GM23338 (cell line): ENCODE measurements around the gene PCSK5. TPM values are rescaled to one million over a fixed set of nuclear protein-coding genes. Genes with fewer than 3 reads are reported as not detected.

Experiments
- ATAC-seq: fragments of 200-7000 bp; cut with Tn5 transposase; 3 replicates; pipeline ENCODE4 v1.9.1; 2020
- DNase-seq: peaks from one replicate; pipeline ENCODE4 v3.0.0-alpha.2; 2015; ENCODE audit warnings: low spot score
- H2AFZ ChIP-seq: fragments of 200-600 bp; sonication (generic); 2 replicates; pipeline ENCODE4 v1.8.0; 2016; ENCODE audit warnings: antibody characterized with exemption, mild to moderate bottlenecking, moderate library complexity
- H3F3A ChIP-seq: fragments of 200-600 bp; sonication (generic); replicated peaks from 2 replicates; pipeline ENCODE4 v1.8.0; 2017; ENCODE audit warnings: antibody characterized with exemption, mixed run types, low read depth
- H3K27ac ChIP-seq: fragments of 200-600 bp; sonication (generic); 2 replicates; pipeline ENCODE4 v1.6.1; 2016; ENCODE audit warnings: low read depth
- H3K27me3 ChIP-seq: fragments of 200-600 bp; sonication (generic); 2 replicates; pipeline ENCODE4 v1.8.0; 2016; ENCODE audit warnings: mild to moderate bottlenecking, mixed run types, moderate library complexity; ENCODE audit not compliant: insufficient read depth
- H3K36me3 ChIP-seq: fragments of 200-600 bp; sonication (generic); 2 replicates; pipeline ENCODE4 v1.8.0; 2016; ENCODE audit warnings: mild to moderate bottlenecking; ENCODE audit not compliant: insufficient read depth
- H3K4me1 ChIP-seq: fragments of 200-600 bp; sonication (generic); 2 replicates; pipeline ENCODE4 v1.8.0; 2016; ENCODE audit warnings: mild to moderate bottlenecking, moderate library complexity; ENCODE audit not compliant: insufficient read depth
- H3K4me2 ChIP-seq: fragments of 200-600 bp; sonication (generic); 2 replicates; pipeline ENCODE4 v1.7.1; 2017; ENCODE audit warnings: mixed run types
- H3K4me3 ChIP-seq: fragments of 200-600 bp; sonication (generic); 2 replicates; pipeline ENCODE4 v1.6.1; 2016; ENCODE audit warnings: mixed run types
- H3K79me2 ChIP-seq: fragments of 200-600 bp; sonication (generic); replicated peaks from 2 replicates; pipeline ENCODE4 v1.8.0; 2017; ENCODE audit warnings: mild to moderate bottlenecking; ENCODE audit not compliant: insufficient read depth
- H3K9me2 ChIP-seq: fragments of 200-600 bp; sonication (generic); 2 replicates; pipeline ENCODE4 v1.8.0; 2017; ENCODE audit not compliant: insufficient read depth
- H4K20me1 ChIP-seq: fragments of 200-600 bp; sonication (generic); replicated peaks from 2 replicates; pipeline ENCODE4 v1.8.0; 2017; ENCODE audit warnings: mild to moderate bottlenecking; ENCODE audit not compliant: insufficient read depth
- H3K27ac Mint-ChIP-seq: 2 replicates; pipeline ENCODE4 v1.8.0; 2020; ENCODE audit warnings: inconsistent platforms, mild to moderate bottlenecking, moderate library complexity, mixed read lengths
- H3K27me3 Mint-ChIP-seq: 3 replicates; pipeline ENCODE4 v1.8.0; 2022; ENCODE audit warnings: low read depth, mild to moderate bottlenecking, moderate library complexity, mixed read lengths, inconsistent platforms; ENCODE audit not compliant: insufficient read depth, poor library complexity
- H3K36me3 Mint-ChIP-seq: 3 replicates; pipeline ENCODE4 v1.8.0; 2021; ENCODE audit warnings: low read depth, mild to moderate bottlenecking, inconsistent platforms, moderate library complexity, mixed read lengths
- H3K4me1 Mint-ChIP-seq: 3 replicates; pipeline ENCODE4 v1.8.0; 2020; ENCODE audit warnings: mild to moderate bottlenecking, inconsistent platforms, mixed read lengths
- H3K4me3 Mint-ChIP-seq: 3 replicates; pipeline ENCODE4 v1.8.0; 2021; ENCODE audit warnings: moderate library complexity, mild to moderate bottlenecking, inconsistent platforms, mixed read lengths
- H3K9me3 Mint-ChIP-seq: 3 replicates; pipeline ENCODE4 v1.8.0; 2020; ENCODE audit warnings: moderate library complexity, mild to moderate bottlenecking, inconsistent platforms, mixed read lengths
- CREB1 ChIP-seq: fragments of 250-450 bp; sonication (Bioruptor Pico); IDR thresholded peaks from 2 replicates; pipeline ENCODE4 v1.5.0; 2020; ENCODE audit warnings: low read depth, mild to moderate bottlenecking, moderate library complexity
- CTCF ChIP-seq, 2 experiments: fragments of 200-600 bp in 1 of 2; sonication (generic) in 1 of 2; conservative IDR thresholded peaks; 2 replicates each; pipeline versions ENCODE4 v1.5.1 to v1.6.1; 2016 to 2017; ENCODE audit warnings: antibody characterized with exemption in 2 of 2, low read depth in 2 of 2, mild to moderate bottlenecking in 2 of 2, moderate library complexity in 1 of 2
- EZH2 ChIP-seq: fragments of 200-600 bp; sonication (generic); IDR thresholded peaks from one replicate; pipeline ENCODE4 v1.8.0; 2017; ENCODE audit warnings: antibody characterized with exemption, mild to moderate bottlenecking, low read depth; ENCODE audit not compliant: unreplicated experiment
- EZH2phosphoT487 ChIP-seq: fragments of 200-600 bp; sonication (generic); IDR thresholded peaks from one replicate; pipeline ENCODE4 v1.8.1; 2018; ENCODE audit warnings: antibody characterized with exemption; ENCODE audit not compliant: unreplicated experiment
- JUNB ChIP-seq: IDR thresholded peaks from one replicate; pipeline ENCODE4 v1.6.1; 2016; ENCODE audit warnings: antibody characterized with exemption; ENCODE audit not compliant: unreplicated experiment
- NANOG ChIP-seq: IDR thresholded peaks from 2 replicates; pipeline ENCODE4 v1.6.1; 2016; ENCODE audit warnings: antibody characterized with exemption, borderline replicate concordance
- POLR2AphosphoS5 ChIP-seq: IDR thresholded peaks from 2 replicates; pipeline ENCODE4 v1.6.1; 2016; ENCODE audit warnings: antibody characterized with exemption, low read depth
- ZNF331 ChIP-seq: fragments of 250-450 bp; sonication (Bioruptor Pico); IDR thresholded peaks from 2 replicates; pipeline ENCODE4 v1.5.0; 2020; ENCODE audit warnings: low read depth, mild to moderate bottlenecking, moderate library complexity
- polyA plus RNA-seq: library from polyadenylated mRNA; unstranded; fragments of >200 nt; fragmentation: Nextera tagmentation; extraction: Ambion mirVana; gene quantifications from 2 replicates; pipeline ENCODE4 v1.2.1, GENCODE V29; 2016
- total RNA-seq: library from RNA; depleted of rRNA; stranded (reverse); fragments of >200 nt; shearing (Covaris generic); gene quantifications from 2 replicates; pipeline ENCODE4 v1.2.3, GENCODE V29; 2014
- TF ChIP-seq, protein P1 (sequence below): IDR thresholded peaks from one replicate; pipeline ENCODE4 v1.6.1; 2018; ENCODE audit warnings: antibody characterized with exemption; ENCODE audit not compliant: unreplicated experiment

Gene PCSK5
- total and polyA plus RNA-seq, 2 experiments from 2014 or later, result 12.3 to 34.8 TPM

DNA sequence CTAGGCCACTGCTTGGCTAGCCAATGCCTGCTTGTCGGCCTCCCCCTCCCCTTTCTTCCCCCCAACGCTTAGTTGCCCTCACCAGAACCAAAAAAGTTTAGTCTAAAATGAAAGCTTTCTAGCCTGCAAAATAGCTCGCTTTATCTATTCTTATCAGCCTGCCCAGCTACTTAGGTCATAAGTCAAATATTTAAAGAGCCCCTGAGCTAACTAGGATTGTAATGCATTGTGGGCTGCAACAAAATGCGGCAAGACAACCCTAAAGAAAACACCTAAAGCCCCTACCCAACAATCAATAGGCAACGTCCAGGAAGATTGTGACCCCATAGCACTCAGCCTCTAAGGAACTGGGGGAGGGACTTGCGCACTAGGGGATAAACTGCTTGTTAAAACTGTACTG is 38.6 kb upstream of the PCSK5 start:
- H3K27ac Mint-ChIP-seq, result no peak overlapping the region
- H3K79me2 ChIP-seq, result no peaks in the 10 kb centered on the region
- no peaks in the 10 kb centered on the region for H3K9me3 Mint-ChIP-seq
- H3K27ac ChIP-seq, result no peak overlapping the region
- H3K4me2 ChIP-seq, result no peak overlapping the region
- H3K36me3 Mint-ChIP-seq, result no peaks in the 10 kb centered on the region
- TF ChIP-seq NANOG, result no peak
- no peak for TF ChIP-seq EZH2
- TF ChIP-seq EZH2phosphoT487, result no peak
- no peak for TF ChIP-seq CTCF (conservative IDR thresholded peaks at IDR 0.05; ENCODE audit: low read depth in 2 of 2)
- TF ChIP-seq ZNF331, result no peak
- TF ChIP-seq CREB1 (CRISPR knock-in tag), result no peak
- TF ChIP-seq POLR2AphosphoS5, result no peak
- TF ChIP-seq, protein P1, sequence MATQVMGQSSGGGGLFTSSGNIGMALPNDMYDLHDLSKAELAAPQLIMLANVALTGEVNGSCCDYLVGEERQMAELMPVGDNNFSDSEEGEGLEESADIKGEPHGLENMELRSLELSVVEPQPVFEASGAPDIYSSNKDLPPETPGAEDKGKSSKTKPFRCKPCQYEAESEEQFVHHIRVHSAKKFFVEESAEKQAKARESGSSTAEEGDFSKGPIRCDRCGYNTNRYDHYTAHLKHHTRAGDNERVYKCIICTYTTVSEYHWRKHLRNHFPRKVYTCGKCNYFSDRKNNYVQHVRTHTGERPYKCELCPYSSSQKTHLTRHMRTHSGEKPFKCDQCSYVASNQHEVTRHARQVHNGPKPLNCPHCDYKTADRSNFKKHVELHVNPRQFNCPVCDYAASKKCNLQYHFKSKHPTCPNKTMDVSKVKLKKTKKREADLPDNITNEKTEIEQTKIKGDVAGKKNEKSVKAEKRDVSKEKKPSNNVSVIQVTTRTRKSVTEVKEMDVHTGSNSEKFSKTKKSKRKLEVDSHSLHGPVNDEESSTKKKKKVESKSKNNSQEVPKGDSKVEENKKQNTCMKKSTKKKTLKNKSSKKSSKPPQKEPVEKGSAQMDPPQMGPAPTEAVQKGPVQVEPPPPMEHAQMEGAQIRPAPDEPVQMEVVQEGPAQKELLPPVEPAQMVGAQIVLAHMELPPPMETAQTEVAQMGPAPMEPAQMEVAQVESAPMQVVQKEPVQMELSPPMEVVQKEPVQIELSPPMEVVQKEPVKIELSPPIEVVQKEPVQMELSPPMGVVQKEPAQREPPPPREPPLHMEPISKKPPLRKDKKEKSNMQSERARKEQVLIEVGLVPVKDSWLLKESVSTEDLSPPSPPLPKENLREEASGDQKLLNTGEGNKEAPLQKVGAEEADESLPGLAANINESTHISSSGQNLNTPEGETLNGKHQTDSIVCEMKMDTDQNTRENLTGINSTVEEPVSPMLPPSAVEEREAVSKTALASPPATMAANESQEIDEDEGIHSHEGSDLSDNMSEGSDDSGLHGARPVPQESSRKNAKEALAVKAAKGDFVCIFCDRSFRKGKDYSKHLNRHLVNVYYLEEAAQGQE, result no peak
- no peaks in the 10 kb centered on the region for H3K27me3 Mint-ChIP-seq
- peaks cover 6% of the 10 kb centered on the region; the same call in 1 of the 3 replicates for H3K4me1 Mint-ChIP-seq
- no peak for ATAC-seq
- H4K20me1 ChIP-seq, result no peaks in the 10 kb centered on the region
- no peaks in the 10 kb centered on the region for H3K36me3 ChIP-seq
- no peak for DNase-seq
- H3F3A ChIP-seq, result no peaks in the 10 kb centered on the region
- no peak overlapping the region for H3K4me3 ChIP-seq
- H3K9me2 ChIP-seq, result no peaks in the 10 kb centered on the region
- H3K27me3 ChIP-seq, result no peaks in the 10 kb centered on the region
- no peak overlapping the region for H2AFZ ChIP-seq
- H3K4me3 Mint-ChIP-seq, result no peak overlapping the region
- no peaks in the 10 kb centered on the region for H3K4me1 ChIP-seq

- H2AFZ ChIP-seq, result no peak overlapping the region
- no peaks in the 10 kb centered on the region for H3K79me2 ChIP-seq
- Mint-ChIP-seq H3K27ac (no peak overlapping the region), H3K4me3 (no peak overlapping the region), H3K4me1 (peaks cover 6% of the 10 kb centered on the region; the same call in 1 of the 3 replicates), H3K27me3 (no peaks in the 10 kb centered on the region), H3K36me3 (no peaks in the 10 kb centered on the region), H3K9me3 (no peaks in the 10 kb centered on the region)
- H3K27me3 ChIP-seq, result no peaks in the 10 kb centered on the region
- no peaks in the 10 kb centered on the region for H3K9me2 ChIP-seq
- no peaks in the 10 kb centered on the region for H4K20me1 ChIP-seq
- no peak overlapping the region for H3K27ac ChIP-seq
- H3K4me2 ChIP-seq, result no peak overlapping the region
- no peaks in the 10 kb centered on the region for H3F3A ChIP-seq
- H3K36me3 ChIP-seq, result no peaks in the 10 kb centered on the region
- ATAC-seq, result no peak
- no peak overlapping the region for H3K4me3 ChIP-seq
- DNase-seq, result no peak
- H3K4me1 ChIP-seq, result no peaks in the 10 kb centered on the region
- TF ChIP-seq JUNB, result no peak
- TF ChIP-seq EZH2phosphoT487, result no peak
- TF ChIP-seq CTCF (conservative IDR thresholded peaks at IDR 0.05; ENCODE audit: low read depth in 2 of 2), result no peak
These were observed 37.7 kb upstream of the PCSK5 start for GRCh38 chr9:75852746-75853145.
